Adrenal gland (tissue), 5 donors: ENCODE results near the gene SERPINB12.

Experiments used
- CTCF ChIP-seq, 6 experiments: fragments of 450-650 bp in 4 of 6; fragments of 200-600 bp in 2 of 6; sonication (generic) in 1 of 6; IDR thresholded peaks; 1 replicate in 5 of 6; 2 replicates in 1 of 6; pipeline versions ENCODE4 v1.5.1 to v1.8.0; 2016 to 2021; ENCODE audit warnings: antibody characterized with exemption in 6 of 6, mild to moderate bottlenecking in 2 of 6, moderate library complexity in 1 of 6
- POLR2A ChIP-seq, 2 donors: fragments of 450-650 bp; IDR thresholded peaks; one replicate each; pipeline ENCODE4 v1.6.1; 2017; ENCODE audit warnings: antibody characterized with exemption in 2 of 2, mild to moderate bottlenecking in 2 of 2, moderate library complexity in 1 of 2
- donor health status: DM: no; HTN: no; CAD: no.

DNA sequence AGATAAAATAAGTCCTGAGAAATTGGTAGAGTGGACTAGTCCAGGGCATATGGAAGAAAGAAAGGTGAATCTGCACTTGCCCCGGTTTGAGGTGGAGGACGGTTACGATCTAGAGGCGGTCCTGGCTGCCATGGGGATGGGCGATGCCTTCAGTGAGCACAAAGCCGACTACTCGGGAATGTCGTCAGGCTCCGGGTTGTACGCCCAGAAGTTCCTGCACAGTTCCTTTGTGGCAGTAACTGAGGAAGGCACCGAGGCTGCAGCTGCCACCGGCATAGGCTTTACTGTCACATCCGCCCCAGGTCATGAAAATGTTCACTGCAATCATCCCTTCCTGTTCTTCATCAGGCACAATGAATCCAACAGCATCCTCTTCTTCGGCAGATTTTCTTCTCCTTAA is 54.8 kb downstream of the SERPINB12 start:
- TF ChIP-seq CTCF (IDR thresholded peaks at IDR 0.05), result no peak
- TF ChIP-seq POLR2A (IDR thresholded peaks at IDR 0.05), result no peak
